Measurements from ENCODE around the gene MELTF. TPM values are rescaled to one million over a fixed set of nuclear protein-coding genes. Genes with fewer than 3 reads are reported as not detected.

The MELTF gene
- total and polyA plus RNA-seq, 2 donors (not counting 1 experiment from before 2014, with no cell fraction given) = 0.13 to 2.9 TPM

- Histone ChIP-seq H3K4me2 (replicated peaks; ENCODE audit: low read depth, low read length, poor library complexity, severe bottlenecking) (peak overlapping the region; percentile 94), H3K27ac (ENCODE audit: low read length in 2 of 2) (no peak overlapping the region), H3K4me1 (ENCODE audit: control insufficient read depth in 2 of 2, insufficient read depth in 2 of 2, low read length in 2 of 2) (peaks cover 32 to 34% of the 10 kb centered on the region in 2 donors), H3K9ac (ENCODE audit: low read length) (peak overlapping the region; percentile 54), H4K20me1 (ENCODE audit: control insufficient read depth, insufficient read depth, low read length, poor library complexity, severe bottlenecking) (peaks cover 5% of the 10 kb centered on the region), H3K9me3 (ENCODE audit: control extremely low read depth in 1 of 3, control insufficient read depth in 2 of 3, insufficient read depth in 1 of 3, low read length in 2 of 3) (peaks cover 0 to 13% (median 0%) of the 10 kb centered on the region in 3 donors), H2AFZ (ENCODE audit: insufficient read depth, low read depth, low read length, poor library complexity, severe bottlenecking) (no peak overlapping the region), H3K79me2 (ENCODE audit: control insufficient read depth, insufficient read depth, low read length) (no peaks in the 10 kb centered on the region), H3K36me3 (replicated peaks in 1 of 2; ENCODE audit: control extremely low read depth in 1 of 2, control insufficient read depth in 1 of 2, extremely low read depth in 1 of 2, insufficient read depth in 2 of 2, low read length in 1 of 2) (no peaks in the 10 kb centered on the region), H3K27me3 (replicated peaks in 1 of 4; ENCODE audit: control extremely low read depth in 1 of 4, control insufficient read depth in 3 of 4, insufficient read depth in 4 of 4, low read length in 3 of 4) (peaks cover 0 to 74% (median 15%) of the 10 kb centered on the region in 4 experiments), H3K4me3 (ENCODE audit: control extremely low read depth in 1 of 5, extremely low read depth in 1 of 5, insufficient read depth in 1 of 5, low read depth in 2 of 5, low read length in 4 of 5) (peak overlapping the region in 4 of 5 experiments; percentile 31 to 52 (median 50))
- intact Hi-C loops (cut with micrococcal nuclease) = no loop called here
- peaks cover 33% of the 10 kb centered on the region for H3K4me1 Mint-ChIP-seq
- DNase-seq = no peak
- 74% methylated on average over 18 of the region's 22 CpGs for WGBS (ENCODE audit: insufficient coverage)
- TF ChIP-seq EZH2 (IDR thresholded peaks at IDR 0.05; ENCODE audit: borderline replicate concordance, insufficient read depth, low read depth, low read length, poor library complexity, severe bottlenecking) (no peak), CTCF (IDR thresholded peaks at IDR 0.05) (no peak)
- no peak for ATAC-seq (ENCODE audit: low read depth)
- no peaks in the 10 kb centered on the region for H3K9me3 Mint-ChIP-seq (ENCODE audit: insufficient read depth)
- CTCF ChIA-PET = interaction anchor here (1.2 to 4.0 kb wide), 3 partner anchors 11 to 190 kb away, joined by 3 to 64 read pairs (median 4); no protein-coding TSS in a partner anchor
- POLR2A ChIA-PET = no interaction called here
- H3K27me3 Mint-ChIP-seq = peaks cover 43% of the 10 kb centered on the region
- H3K27ac Mint-ChIP-seq = peak overlapping the region; percentile 26
- H3K4me3 Mint-ChIP-seq = peak overlapping the region; percentile 81
Measured at GRCh38 chr3:197027896-197028727, 1.5 kb downstream of the MELTF start.
